Activated CD8-positive, alpha-beta memory T cell treated with anti-CD3 and anti-CD28 coated beads for 48 hours (primary cell): ENCODE results near the gene STOX1.
"Not testable (repeated sequence)": the region's sequence is repeated elsewhere in the genome, so short reads cannot be mapped to it uniquely, and the experiment has no call there.

ENCODE experiments used
- DNase-seq, 3 experiments: peaks; one replicate each; pipeline ENCODE4 v3.0.0-alpha.2; 2020; ENCODE audit warnings: low read depth in 2 of 3, low spot score in 2 of 3

The STOX1 gene

DNA sequence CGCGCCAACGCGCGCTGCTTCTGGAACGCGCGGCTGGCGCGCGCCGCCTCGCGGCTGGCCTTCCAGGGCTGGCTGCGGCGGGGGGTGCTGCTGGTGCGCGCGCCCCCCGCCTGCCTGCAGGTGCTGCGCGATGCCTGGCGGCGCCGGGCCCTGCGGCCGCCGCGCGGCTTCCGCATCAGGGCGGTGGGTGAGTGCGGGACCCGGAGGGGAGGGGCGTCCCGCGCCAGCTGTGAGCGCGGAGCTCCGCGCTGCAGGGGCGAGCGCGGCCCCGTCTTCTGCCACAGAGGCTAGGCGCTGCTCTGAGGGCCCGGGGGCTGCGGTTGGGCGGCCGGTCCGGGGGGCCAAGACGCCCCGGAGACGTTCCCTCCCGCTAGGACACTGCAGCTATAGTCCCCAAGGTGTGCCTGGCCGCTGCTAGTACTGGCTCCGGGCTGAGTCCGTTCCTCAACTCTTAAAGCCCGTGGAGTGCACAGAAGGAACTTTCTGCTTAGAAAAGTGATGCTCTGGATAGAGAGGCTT lies 811 bp downstream of the STOX1 start:
- not testable (repeated sequence) for DNase-seq

DNA sequence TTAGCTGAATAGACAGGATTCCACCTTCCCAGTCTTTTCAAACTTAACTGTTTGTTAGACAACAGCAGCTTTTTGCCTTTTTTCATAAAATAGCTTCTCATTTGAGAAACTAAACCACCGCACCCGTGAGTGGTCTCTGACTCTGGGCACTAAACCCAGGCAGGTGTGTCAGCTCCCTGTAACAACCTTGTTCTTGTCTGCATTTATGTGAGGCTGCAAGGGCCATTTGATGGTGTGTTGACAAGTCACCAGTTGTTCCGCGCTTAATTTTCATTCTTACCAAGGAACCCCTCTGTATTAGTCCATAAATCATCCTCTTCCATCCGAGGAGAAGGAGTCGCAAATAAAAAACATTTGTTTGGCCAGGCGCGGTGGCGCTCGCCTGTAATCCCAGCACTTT lies 1.5 kb downstream of the STOX1 start:
- no peak for DNase-seq

DNA sequence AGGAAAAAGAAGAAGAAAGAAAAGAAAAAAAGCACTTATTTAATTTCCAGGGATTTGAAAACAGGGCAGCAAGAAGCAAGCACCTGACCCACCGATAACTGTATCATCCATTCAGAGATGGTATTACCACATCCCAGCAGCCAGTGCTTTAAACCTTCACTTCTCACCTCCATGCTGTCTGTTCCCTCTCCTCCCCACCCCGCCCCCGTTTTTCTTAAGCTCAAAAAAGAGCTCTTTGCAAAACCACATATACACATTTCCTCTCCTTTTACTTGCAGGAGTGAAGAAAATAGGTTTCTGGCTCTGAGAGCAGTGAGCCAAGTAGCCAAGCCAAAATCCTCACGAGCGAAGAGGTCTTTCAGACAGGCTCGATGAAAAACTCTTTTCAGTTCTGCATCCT lies 2.2 kb downstream of the STOX1 start:
- no peak for DNase-seq

DNA sequence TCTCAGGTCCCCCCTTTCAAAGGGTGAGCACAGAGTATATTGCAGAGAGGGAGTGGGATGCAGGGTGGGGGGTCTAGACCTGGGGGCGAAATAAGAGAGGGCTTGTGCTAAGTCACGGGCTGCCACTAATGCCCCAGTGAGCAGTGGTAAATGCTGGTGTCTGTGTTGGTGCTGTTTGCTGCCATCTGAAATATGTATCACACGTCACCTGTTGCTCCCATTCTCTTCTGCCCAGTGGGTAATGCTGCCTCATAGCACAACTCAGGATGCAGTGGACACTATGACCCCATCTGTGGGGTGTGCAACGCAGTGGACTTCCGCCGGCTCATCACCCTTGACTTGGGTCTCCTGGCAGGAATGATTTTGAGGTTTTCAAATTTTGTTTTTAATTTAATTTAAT lies 2.6 kb downstream of the STOX1 start:
- DNase-seq, result no peak

GRCh38 chr10:68831961-68832455 lies 4.7 kb downstream of the STOX1 start:
- DNase-seq, result no peak

- no peak for DNase-seq
Measured at GRCh38 chr10:68832601-68833000, 5.3 kb downstream of the STOX1 start.

DNA sequence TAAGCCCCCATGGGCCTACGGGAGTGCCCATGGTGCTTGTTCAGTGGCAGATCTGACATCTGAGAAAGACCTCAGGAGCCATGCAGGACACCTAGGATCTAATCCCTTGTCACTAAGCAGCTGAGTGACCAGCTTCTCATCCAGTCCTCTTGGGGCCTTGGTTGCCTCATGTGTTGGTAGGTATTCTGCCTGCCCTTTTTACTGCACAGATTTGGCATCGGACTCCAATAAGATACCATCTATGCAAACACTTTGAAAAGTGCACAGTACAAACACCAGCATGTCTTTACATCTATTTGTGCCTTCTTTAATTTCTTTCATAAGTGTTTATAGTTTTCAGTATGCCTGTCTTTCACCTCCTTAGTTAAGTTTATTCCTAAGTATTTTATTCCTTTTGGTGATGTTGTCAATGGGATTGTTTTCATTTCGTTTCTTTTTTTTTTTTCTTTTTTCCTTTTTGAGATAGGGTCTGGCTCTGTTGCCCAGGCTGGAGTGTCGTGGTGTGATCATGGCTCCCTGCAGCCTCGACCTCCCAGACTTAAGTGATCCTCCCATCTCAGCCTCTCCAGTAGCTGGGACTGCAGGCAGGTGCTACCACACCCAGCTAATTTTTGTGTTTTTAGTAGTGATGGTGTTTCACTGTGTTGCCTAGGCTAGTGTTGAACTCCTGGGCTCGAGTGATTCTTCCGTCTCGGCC lies 10.4 kb downstream of the STOX1 start:
- DNase-seq, result no peak

GRCh38 chr10:68840650-68841049 lies 13.3 kb downstream of the STOX1 start:
- DNase-seq, result not testable (repeated sequence)

DNA sequence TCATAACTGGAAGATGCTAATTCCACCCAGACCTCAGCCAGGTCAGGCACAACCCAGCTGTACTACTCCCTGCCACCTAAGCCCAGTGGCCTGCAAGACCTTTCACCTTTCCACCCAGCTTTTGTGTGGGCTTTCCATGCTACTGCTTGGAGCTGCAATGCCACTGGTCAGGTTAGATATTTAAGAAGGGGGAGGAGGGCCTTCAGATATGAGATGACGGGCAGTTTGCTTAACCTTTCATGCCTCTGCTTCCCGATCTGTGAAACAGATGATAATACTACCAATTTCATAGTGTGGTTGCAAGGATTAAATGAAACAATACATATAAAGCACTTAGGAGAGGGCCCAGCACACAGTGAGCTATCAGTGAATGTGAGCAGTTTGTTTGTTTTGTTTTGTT lies 20.9 kb downstream of the STOX1 start:
- no peak for DNase-seq

DNA sequence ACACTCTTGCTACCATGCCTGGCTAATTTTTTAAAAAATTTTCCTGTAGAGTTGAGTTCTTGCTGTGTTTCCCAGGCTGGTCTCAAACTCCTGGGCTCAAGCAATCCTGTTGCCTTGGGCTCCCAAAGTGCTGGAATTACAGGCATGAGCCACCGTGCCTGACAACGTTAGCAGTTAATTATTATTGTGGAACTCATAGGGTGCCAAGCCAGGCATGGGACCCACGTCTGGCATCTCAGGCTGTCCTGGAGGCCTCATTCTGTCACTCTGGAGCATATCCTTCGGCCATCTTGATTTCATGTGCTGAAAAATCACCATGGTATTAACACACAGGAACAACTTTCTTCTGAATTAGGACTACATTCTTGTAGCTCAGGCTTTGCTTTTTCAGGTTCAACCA lies 21.5 kb downstream of the STOX1 start:
- no peak for DNase-seq

- no peak for DNase-seq
Measured at GRCh38 chr10:68856352-68856751, 29.0 kb downstream of the STOX1 start.

- DNase-seq, result no peak
Measured at GRCh38 chr10:68857005-68857404, 29.7 kb downstream of the STOX1 start.

GRCh38 chr10:68861253-68861652 lies 33.9 kb downstream of the STOX1 start:
- no peak for DNase-seq

DNA sequence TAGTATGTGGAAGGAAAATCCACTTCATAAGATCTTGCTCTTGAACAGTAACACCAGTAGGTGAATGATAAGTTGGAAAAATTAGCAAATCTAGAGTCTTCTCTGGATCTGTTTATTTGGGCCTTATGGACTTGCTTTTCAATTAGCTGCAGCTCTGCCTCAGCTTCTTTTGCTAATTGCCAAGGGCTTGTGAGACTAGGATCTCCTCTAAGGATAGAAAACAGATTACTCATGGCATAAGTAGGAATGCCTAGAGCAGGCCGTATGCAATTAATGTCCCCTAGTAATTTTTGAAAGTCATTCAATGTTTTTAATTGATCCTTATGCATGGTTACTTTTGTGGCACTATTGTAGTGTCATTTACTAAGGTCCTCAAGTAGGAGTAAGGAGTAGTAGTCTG lies 37.3 kb downstream of the STOX1 start:
- DNase-seq, result no peak

DNA sequence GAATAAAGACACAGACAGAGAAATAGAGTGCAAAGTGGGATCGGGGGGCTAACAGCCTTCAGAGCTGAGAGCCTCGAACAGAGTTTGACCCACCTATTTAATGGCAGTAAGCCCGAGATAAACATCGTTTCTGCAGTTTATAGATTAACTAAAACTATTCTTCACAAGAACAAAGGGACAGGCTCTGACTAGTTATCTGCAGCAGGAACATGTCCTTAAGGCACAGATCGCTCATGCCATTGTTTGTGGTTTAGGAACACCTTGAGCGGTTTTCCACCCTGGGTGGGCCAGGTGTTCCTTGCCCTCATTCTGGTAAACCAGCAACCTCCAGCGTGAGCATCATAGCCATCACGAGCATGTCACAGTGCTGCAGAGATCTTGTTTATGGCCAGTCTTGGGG lies 40.8 kb downstream of the STOX1 start:
- not testable (repeated sequence) for DNase-seq

DNA sequence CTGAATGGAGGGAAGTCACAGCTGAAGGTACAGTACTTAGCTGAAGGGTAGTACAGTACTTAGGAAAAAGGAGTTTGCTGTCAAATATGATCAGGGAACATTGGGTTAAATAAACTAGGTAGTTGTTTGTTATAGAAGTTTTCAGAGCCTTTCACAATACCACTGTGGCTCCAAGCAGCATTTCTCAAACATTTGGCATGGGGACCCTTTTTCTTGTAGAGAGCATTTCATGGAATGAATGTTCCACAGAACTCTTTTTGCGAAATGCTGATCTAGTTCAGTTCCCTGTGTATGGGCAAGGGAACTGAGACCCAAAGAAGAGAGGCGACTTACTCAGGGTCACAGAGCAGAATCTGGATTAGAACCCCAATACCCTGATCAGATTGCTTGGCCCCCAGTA lies 42.3 kb downstream of the STOX1 start:
- no peak for DNase-seq

DNA sequence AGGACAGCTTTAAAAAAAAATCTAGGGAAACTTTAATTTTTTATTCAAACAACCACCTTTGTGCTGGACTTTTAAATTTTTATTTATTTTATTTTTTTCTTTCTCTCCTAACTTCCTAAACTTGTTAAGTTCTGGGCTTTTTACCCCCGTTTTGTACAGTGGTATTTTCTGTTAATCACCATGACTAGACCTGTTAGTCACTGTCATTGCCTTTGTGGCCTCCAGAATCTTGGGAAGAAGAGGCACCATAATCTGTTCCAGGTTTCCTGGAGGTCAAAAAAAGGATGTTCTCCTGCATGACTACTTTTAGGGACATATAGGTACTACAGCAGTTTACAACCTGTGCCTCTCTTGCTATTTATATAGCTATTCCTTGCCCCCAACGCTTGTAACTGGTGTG lies 42.7 kb downstream of the STOX1 start:
- DNase-seq, result no peak

DNA sequence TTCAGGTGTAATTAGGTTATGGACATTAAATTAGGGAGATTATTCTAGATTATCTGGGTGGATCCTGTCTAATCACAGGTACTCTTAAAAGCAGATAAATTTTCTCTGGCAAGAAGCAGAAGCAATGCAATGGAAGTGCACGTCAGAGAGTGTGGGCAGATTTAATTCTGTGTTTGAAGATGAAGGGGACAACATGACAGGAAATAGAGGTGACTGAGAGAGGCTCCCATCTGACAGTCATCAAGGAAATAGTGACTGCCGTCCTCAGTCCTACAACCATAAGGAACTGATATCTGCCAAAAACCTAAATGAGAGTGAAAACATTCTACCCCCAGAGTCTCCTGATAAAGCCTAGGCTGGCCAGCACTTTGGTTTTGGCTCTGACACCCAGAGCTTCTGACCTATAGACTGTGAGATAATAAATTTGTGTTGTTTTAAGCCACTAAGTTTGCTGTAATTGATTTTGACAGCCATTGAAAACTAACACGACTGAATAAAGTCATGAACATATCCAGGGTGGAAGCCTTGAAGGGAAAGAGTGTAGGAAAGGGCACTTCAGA lies 43.3 kb downstream of the STOX1 start:
- no peak for DNase-seq

DNA sequence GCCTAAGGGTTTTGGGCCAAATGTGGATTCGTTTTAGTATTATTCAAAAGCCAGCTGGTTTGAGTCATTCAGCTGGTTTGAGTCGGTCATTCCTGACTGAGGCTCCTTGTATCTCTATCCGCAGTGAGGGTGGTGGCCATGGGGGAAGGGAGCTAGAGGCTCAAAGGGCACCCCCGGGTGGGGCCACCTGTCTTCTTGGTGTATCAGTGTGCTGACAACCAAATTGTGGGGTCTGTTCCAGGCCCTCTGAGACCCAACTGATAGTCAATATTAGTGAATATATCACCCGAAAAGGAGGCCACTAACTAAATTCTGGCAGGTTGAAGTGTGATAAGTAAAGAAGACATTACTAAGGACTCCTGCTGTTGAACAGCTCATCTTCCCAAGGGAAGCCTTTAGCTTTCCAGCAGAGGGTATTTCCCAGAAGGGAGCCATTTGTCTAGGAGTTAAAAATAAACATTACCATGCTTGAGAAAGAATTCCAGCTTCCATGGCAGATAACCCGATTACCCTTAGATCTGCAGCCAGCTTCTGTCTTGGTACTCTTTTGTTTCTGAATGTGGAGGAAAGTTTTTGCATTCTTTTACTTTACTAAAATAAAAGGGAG lies 43.9 kb downstream of the STOX1 start:
- no peak for DNase-seq

- DNase-seq, result no peak
Measured at GRCh38 chr10:68871731-68872342, 44.5 kb downstream of the STOX1 start.

GRCh38 chr10:68876246-68877138 lies 49.2 kb downstream of the STOX1 start:
- no peak for DNase-seq
